T-cell (primary cell): ENCODE results near the gene TMEM95. TPM values are rescaled to one million over a fixed set of nuclear protein-coding genes. Genes with fewer than 3 reads are reported as not detected.

Source experiments
- ATAC-seq, 4 experiments: fragments of 200-7000 bp in 3 of 4; fragments of 150-1000 bp in 1 of 4; cut with Tn5 transposase; replicated peaks in 1 of 4; 1 replicate in 3 of 4; 2 replicates in 1 of 4; pipeline ENCODE4 v1.10.0; 2021; ENCODE audit warnings: moderate library complexity in 3 of 4, mild to moderate bottlenecking in 2 of 4, moderate number of reproducible peaks in 1 of 4
- CTCF ChIA-PET, 2 donors: fragments of 300-600 bp; sonication (Branson Sonifier 250); formaldehyde crosslinking; loops; one replicate each; lab custom pipeline; 2022; ENCODE audit warnings: antibody characterized with exemption in 2 of 2; lab: Charles Lee
- POLR2A ChIA-PET, 2 donors: fragments of 300-600 bp; sonication (Branson Sonifier 250); formaldehyde crosslinking; loops; one replicate each; lab custom pipeline; 2022; ENCODE audit warnings: antibody characterized with exemption in 2 of 2; lab: Charles Lee
- DNase-seq, 35 experiments: peaks; one replicate each; pipeline versions ENCODE4 v3.0.0 to v3.0.0-alpha.2; 2013 to 2023
- H3K27ac ChIP-seq: one replicate; pipeline ENCODE4 v1.5.1; 2013; ENCODE audit warnings: low read length
- H3K27me3 ChIP-seq, 2 experiments: replicated peaks in 1 of 2; 1 replicate in 1 of 2; 2 replicates in 1 of 2; pipeline versions ENCODE4 v1.6.1 to v1.7.0; 2013; ENCODE audit warnings: low read length in 1 of 2, mixed read lengths in 1 of 2; ENCODE audit not compliant: control insufficient read depth in 2 of 2, insufficient read depth in 2 of 2; ENCODE audit errors: extremely low read depth in 1 of 2
- H3K36me3 ChIP-seq, 2 donors: 1 replicate in 1 of 2; 2 replicates in 1 of 2; pipeline versions ENCODE4 v1.6.1 to v1.7.0; 2013; ENCODE audit warnings: low read length in 1 of 2; ENCODE audit not compliant: control insufficient read depth in 2 of 2, insufficient read depth in 1 of 2; ENCODE audit errors: extremely low read depth in 1 of 2
- H3K4me1 ChIP-seq, 2 experiments: 1 replicate in 1 of 2; 2 replicates in 1 of 2; pipeline versions ENCODE4 v1.6.1 to v1.7.0; 2013; ENCODE audit warnings: low read length in 2 of 2, mixed read lengths in 1 of 2; ENCODE audit not compliant: insufficient read depth in 2 of 2, control insufficient read depth in 1 of 2; ENCODE audit errors: extremely low read depth in 1 of 2
- H3K4me3 ChIP-seq, 2 donors: 1 replicate in 1 of 2; 2 replicates in 1 of 2; pipeline versions ENCODE4 v1.5.1 to v1.7.0; 2013; ENCODE audit warnings: mild to moderate bottlenecking in 2 of 2, low read length in 1 of 2, moderate library complexity in 1 of 2; ENCODE audit not compliant: control insufficient read depth in 1 of 2; ENCODE audit errors: extremely low read depth in 1 of 2
- H3K9me3 ChIP-seq: 2 replicates; pipeline ENCODE4 v1.7.0; 2013
- H3K27ac Mint-ChIP-seq, 2 donors: one replicate each; pipeline ENCODE4 v1.8.0; 2020 to 2021; ENCODE audit warnings: mild to moderate bottlenecking in 2 of 2, mixed read lengths in 2 of 2
- H3K27me3 Mint-ChIP-seq, 2 donors: one replicate each; pipeline ENCODE4 v1.8.0; 2021 to 2022; ENCODE audit warnings: mixed read lengths in 2 of 2
- H3K36me3 Mint-ChIP-seq: one replicate; pipeline ENCODE4 v1.8.0; 2021; ENCODE audit warnings: mixed read lengths
- H3K4me1 Mint-ChIP-seq, 3 donors: one replicate each; pipeline ENCODE4 v1.8.0; 2020 to 2022; ENCODE audit warnings: mixed read lengths in 3 of 3, mild to moderate bottlenecking in 1 of 3
- H3K4me3 Mint-ChIP-seq, 3 donors: one replicate each; pipeline ENCODE4 v1.8.0; 2020 to 2022; ENCODE audit warnings: mild to moderate bottlenecking in 3 of 3, mixed read lengths in 3 of 3, moderate library complexity in 3 of 3
- H3K9me3 Mint-ChIP-seq, 3 donors: one replicate each; pipeline ENCODE4 v1.8.0; 2020 to 2022; ENCODE audit warnings: mixed read lengths in 3 of 3
- WGBS: methylation state at CpG from one replicate; pipeline ENCODE4 v1.1.5; 2013; ENCODE audit warnings: missing lambda C conversion rate; ENCODE audit not compliant: insufficient coverage; 5-methylcytosine and 5-hydroxymethylcytosine counted together
- total RNA-seq, 35 experiments: library from RNA in 6 of 35; stranded (reverse) in 6 of 35; fragments of 120-200 nt in 1 of 35; gene quantifications; one replicate each; pipeline versions ENCODE4 v1.2.1 to v1.2.4 and lab custom pipeline; 2013 to 2026

TMEM95 gene
- total RNA-seq, 5 donors from 2014 or later (not counting 1 experiment from before 2014, with no cell fraction given), result not detected

DNA sequence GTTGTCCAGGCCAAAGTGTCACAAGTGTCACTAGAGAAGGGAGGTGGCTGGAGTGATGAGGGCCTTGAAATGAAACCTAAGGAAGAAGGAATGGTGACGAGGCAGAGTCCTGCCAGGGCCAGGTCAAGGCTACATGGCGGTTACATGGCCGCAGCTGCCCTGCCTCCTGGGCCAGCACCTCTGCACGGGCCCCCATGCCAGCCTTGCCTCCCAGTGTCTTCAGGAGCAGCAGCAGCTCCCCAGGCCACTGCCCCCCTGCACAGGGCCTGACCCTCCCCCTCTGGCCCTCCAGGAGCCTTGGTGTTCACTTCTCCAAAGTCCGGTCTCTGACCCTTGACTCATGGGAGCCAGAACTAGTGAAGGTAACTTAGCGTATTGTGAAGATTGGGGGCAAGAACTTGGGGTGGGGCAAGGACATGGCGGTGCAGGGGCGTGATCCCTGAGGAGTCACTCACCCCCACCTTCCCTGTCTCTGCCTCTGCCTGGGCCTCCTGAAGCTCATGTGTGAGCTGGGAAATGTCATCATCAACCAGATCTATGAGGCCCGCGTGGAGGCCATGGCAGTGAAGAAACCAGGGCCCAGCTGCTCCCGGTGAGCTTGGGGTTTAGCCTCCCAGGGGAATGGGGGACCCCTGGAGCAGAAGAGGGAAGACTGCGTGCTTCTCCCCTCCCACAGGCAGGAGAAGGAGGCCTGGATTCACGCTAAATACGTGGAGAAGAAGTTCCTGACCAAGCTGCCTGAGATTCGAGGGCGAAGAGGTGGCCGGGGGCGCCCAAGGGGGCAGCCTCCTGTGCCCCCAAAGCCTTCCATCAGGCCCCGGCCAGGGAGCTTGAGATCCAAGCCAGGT lies 7.1 kb upstream of the TMEM95 start:
- no peak overlapping the region for H3K4me3 Mint-ChIP-seq
- H3K9me3 ChIP-seq, result no peaks in the 10 kb centered on the region
- CTCF ChIA-PET, result interaction anchor here in 1 of 2 donors (0.6 to 1.7 kb wide), 3 partner anchors 12 to 43 kb away, joined by 3 to 5 read pairs (median 3); partner anchors contain the start of gene ACAP1
- POLR2A ChIA-PET, result no interaction called here
- H3K27ac ChIP-seq, result no peak overlapping the region
- H3K36me3 Mint-ChIP-seq, result peaks cover 22% of the 10 kb centered on the region
- peaks cover 7 to 49% of the 10 kb centered on the region in 2 experiments for H3K4me1 ChIP-seq
- no peaks in the 10 kb centered on the region for H3K9me3 Mint-ChIP-seq
- ATAC-seq (no peak), DNase-seq (no peak)
- H3K4me3 ChIP-seq, result no peak overlapping the region
- H3K4me1 Mint-ChIP-seq, result peaks cover 25 to 45% (median 39%) of the 10 kb centered on the region in 3 donors
- no peaks in the 10 kb centered on the region for H3K27me3 Mint-ChIP-seq
- H3K27me3 ChIP-seq, result no peaks in the 10 kb centered on the region
- H3K27ac Mint-ChIP-seq, result peak overlapping the region in 1 of 2 donors; percentile 13
- peaks cover 37 to 64% of the 10 kb centered on the region in 2 donors for H3K36me3 ChIP-seq
- 93% methylated on average over 12 of the region's 19 CpGs for WGBS

DNA sequence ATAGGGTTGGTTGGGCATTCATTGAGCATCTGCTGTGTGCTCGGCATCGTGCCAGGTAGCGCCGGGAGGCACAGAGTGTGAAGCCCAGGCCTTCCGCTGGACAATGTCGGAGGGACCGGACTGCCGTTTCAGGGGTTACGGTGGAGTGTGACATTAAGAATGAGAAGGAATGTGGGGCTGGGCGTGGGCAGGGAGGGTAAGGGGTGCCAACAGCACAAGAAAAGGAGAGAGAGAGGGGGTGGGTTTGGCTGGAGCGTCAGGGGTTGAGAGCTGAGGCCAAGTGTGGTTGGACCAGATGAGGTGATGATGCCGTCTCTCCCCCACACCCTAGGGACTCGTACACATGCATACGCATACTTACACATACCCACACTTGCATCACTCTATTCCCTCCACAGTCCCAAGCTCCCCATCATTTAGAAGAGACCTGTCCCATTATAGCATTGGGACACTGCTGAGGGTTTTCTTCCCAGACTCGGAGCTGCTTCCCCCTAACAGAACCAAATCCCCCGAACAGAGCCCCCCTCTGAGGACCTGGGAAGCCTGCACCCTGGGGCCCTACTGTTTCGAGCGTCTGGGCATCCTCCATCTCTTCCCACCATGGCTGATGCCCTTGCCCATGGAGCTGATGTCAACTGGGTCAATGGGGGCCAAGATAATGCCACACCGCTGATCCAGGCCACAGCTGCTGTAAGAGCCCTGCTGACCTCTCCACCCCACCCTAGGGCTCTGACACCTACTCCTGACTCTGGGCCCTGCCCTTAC lies 6.3 kb upstream of the TMEM95 start:
- DNase-seq (no peak), ATAC-seq (no peak)
- no peak overlapping the region for H3K4me3 Mint-ChIP-seq
- no peaks in the 10 kb centered on the region for H3K27me3 Mint-ChIP-seq
- peaks cover 33 to 56% of the 10 kb centered on the region in 2 donors for H3K36me3 ChIP-seq
- H3K27ac ChIP-seq, result no peak overlapping the region
- H3K4me1 Mint-ChIP-seq, result peaks cover 28 to 47% (median 42%) of the 10 kb centered on the region in 3 donors
- peaks cover 7 to 54% of the 10 kb centered on the region in 2 experiments for H3K4me1 ChIP-seq
- no peaks in the 10 kb centered on the region for H3K9me3 ChIP-seq
- H3K27ac Mint-ChIP-seq, result peak overlapping the region; percentile 34 to 79
- no peaks in the 10 kb centered on the region for H3K9me3 Mint-ChIP-seq
- WGBS, result 91% methylated on average over 16 of the region's 19 CpGs
- no peak overlapping the region for H3K4me3 ChIP-seq
- CTCF ChIA-PET, result interaction anchor here (0.6 to 1.7 kb wide), 3 partner anchors 13 to 43 kb away, joined by 3 to 5 read pairs (median 3); partner anchors contain the start of gene ACAP1 (in 1 of the 2)
- H3K36me3 Mint-ChIP-seq, result peaks cover 22% of the 10 kb centered on the region
- POLR2A ChIA-PET, result no interaction called here
- H3K27me3 ChIP-seq, result no peaks in the 10 kb centered on the region

DNA sequence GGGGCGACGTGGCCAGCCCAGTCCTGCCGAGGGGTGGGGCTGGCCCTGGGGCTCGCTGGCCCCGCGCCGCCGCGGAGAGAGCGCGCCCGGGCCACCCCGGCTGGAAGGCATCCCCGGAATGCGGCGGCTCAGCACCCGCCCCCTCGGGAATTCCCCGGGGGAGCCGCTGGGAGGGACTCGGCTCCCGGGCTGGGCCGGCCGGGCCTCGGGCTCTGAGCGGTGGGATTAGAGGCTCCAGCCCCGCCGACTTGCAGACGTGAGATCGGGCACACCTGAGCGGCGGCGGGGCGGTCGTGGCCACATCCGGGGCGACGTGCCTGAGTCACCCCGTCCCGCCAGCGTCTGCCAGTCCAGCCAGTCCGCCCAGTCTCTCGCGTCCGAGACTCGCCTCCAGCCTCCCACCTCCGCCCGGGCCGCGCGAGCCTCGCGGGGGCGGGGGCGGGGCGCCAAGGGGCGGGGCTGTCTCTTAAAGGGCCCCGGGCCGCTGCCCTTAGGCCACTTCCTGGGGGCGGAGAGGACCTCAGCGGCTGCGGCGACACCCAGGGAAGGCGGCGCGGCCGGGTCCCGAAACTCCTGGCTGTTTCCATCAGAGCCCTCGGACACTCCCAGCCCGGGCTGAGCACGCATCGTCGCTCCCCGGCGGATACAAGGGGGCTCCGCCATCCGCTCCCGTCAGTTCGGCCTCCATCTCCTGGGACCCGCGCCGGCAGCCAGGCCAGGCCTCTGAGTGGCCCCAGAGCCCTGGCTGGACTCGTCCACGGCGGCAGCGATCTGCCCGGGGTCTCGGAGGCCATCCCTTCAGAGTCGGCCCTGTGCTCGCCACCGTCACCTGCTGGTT lies 3.1 kb upstream of the TMEM95 start, which contains the start of gene KCTD11:
TSS of gene KCTD11 (plus strand) at position 498 of the 838 bp plus-strand sequence.
- Histone ChIP-seq H3K27me3 (peaks cover 0 to 1% of the 10 kb centered on the region in 2 experiments), H3K9me3 (no peaks in the 10 kb centered on the region), H3K36me3 (peaks cover 18 to 27% of the 10 kb centered on the region in 2 donors), H3K27ac (peak within 1 kb of the TSS; percentile 65), H3K4me1 (peaks cover 7 to 71% of the 10 kb centered on the region in 2 experiments), H3K4me3 (peak within 1 kb of the TSS; percentile 49 to 58)
- peaks cover 32 to 53% (median 39%) of the 10 kb centered on the region in 3 donors for H3K4me1 Mint-ChIP-seq
- POLR2A ChIA-PET, result interaction anchor here in 1 of 2 donors (0.6 kb wide), 1 partner anchor 143 kb away, joined by 4 read pairs; no protein-coding TSS in a partner anchor
- peak; percentile 58 to 63 (median 59) for ATAC-seq
- H3K27ac Mint-ChIP-seq, result peak within 1 kb of the TSS; percentile 74 to 90
- H3K36me3 Mint-ChIP-seq, result peaks cover 11% of the 10 kb centered on the region
- peak within 1 kb of the TSS; percentile 79 to 86 (median 85) for H3K4me3 Mint-ChIP-seq
- DNase-seq, result peak in 34 of 35 experiments; percentile 33 to 82 (median 53)
- H3K27me3 Mint-ChIP-seq, result no peaks in the 10 kb centered on the region
- WGBS, result 11% methylated on average over 89 of the region's 91 CpGs
- no peaks in the 10 kb centered on the region for H3K9me3 Mint-ChIP-seq
- CTCF ChIA-PET, result interaction anchor here in 1 of 2 donors (1.5 kb wide), 1 partner anchor 16 kb away, joined by 5 read pairs; the partner anchor contains the start of gene ACAP1

DNA sequence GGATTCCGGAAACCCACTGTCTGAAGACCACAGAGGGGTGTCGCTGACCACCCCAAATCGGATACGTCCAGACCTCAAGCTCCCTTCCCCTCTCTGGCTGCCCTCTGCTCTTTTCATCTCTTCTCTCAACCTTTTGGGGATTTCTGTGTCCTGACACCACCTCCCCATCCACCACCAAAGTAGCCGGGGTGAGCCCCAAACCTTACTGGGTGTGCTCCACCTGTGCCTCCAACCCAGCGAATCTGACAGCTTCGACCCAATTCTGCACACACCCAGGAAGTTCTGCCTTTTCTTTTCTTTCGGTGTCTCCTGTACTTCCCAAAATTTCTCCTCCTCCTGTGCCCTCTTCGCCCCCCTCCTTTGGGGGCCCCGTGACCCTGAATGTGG lies 2.5 kb upstream of the TMEM95 start:
- DNase-seq, result no peak
- ChIA-PET CTCF (no interaction called here), POLR2A (no interaction called here)
- Mint-ChIP-seq H3K27ac (peak overlapping the region; percentile 73 to 90), H3K4me1 (peaks cover 32 to 49% (median 39%) of the 10 kb centered on the region in 3 donors), H3K27me3 (no peaks in the 10 kb centered on the region), H3K4me3 (peak overlapping the region; percentile 79 to 86 (median 85)), H3K36me3 (peaks cover 7% of the 10 kb centered on the region), H3K9me3 (no peaks in the 10 kb centered on the region)
- WGBS, result 53% methylated on average over 9 of the region's 10 CpGs
- Histone ChIP-seq H3K27me3 (peaks cover 0 to 4% of the 10 kb centered on the region in 2 experiments), H3K27ac (peak overlapping the region; percentile 65), H3K4me3 (peak overlapping the region; percentile 49 to 58), H3K36me3 (peaks cover 12 to 21% of the 10 kb centered on the region in 2 donors), H3K4me1 (peaks cover 7 to 71% of the 10 kb centered on the region in 2 experiments), H3K9me3 (no peaks in the 10 kb centered on the region)
- ATAC-seq, result peak in 1 of 4 experiments; percentile 0

DNA sequence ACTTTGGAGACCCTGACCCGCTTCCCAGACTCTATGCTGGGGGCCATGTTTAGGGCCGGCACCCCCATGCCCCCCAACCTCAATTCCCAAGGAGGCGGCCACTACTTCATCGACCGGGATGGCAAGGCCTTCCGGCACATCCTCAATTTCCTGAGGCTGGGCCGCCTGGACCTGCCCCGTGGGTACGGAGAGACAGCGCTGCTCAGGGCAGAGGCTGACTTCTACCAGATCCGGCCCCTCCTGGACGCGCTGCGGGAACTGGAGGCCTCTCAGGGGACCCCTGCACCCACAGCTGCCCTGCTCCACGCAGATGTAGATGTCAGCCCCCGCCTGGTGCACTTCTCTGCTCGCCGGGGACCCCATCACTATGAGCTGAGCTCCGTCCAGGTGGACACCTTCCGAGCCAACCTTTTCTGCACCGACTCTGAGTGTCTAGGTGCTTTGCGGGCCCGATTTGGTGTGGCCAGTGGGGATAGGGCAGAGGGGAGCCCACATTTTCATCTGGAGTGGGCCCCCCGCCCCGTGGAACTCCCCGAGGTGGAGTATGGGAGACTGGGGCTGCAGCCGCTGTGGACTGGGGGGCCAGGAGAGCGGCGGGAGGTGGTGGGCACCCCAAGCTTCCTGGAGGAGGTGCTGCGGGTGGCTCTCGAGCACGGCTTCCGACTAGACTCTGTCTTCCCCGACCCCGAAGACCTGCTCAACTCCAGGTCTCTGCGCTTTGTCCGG lies 1.9 kb upstream of the TMEM95 start:
- ChIA-PET POLR2A (interaction anchor here in 1 of 2 donors (0.6 kb wide), 1 partner anchor 267 kb away, joined by 7 read pairs; no protein-coding TSS in a partner anchor), CTCF (interaction anchor here in 1 of 2 donors (0.5 to 0.6 kb wide), 3 partner anchors 19 to 248 kb away, joined by 4 to 8 read pairs (median 5); no protein-coding TSS in a partner anchor)
- Mint-ChIP-seq H3K27me3 (no peaks in the 10 kb centered on the region), H3K36me3 (peaks cover 3% of the 10 kb centered on the region), H3K27ac (peak overlapping the region; percentile 73 to 90), H3K4me1 (peaks cover 32 to 49% (median 39%) of the 10 kb centered on the region in 3 donors), H3K4me3 (peak overlapping the region; percentile 79 to 86 (median 85)), H3K9me3 (no peaks in the 10 kb centered on the region)
- Histone ChIP-seq H3K4me1 (peaks cover 7 to 69% of the 10 kb centered on the region in 2 experiments), H3K27me3 (peaks cover 0 to 4% of the 10 kb centered on the region in 2 experiments), H3K36me3 (peaks cover 6 to 15% of the 10 kb centered on the region in 2 donors), H3K27ac (no peak overlapping the region), H3K4me3 (no peak overlapping the region), H3K9me3 (no peaks in the 10 kb centered on the region)
- no peak for ATAC-seq
- DNase-seq, result no peak
- 96% methylated on average over 22 of the region's 37 CpGs for WGBS
